Mesenteric fat pad (tissue), 1 donor: ENCODE data around the gene SLC36A1. TPM values are rescaled to one million over a fixed set of nuclear protein-coding genes. Genes with fewer than 3 reads are reported as not detected.
"Not testable (repeated sequence)": the region's sequence is repeated elsewhere in the genome, so short reads cannot be mapped to it uniquely, and the experiment has no call there.

Source experiments
- DNase-seq: peaks from one replicate; pipeline ENCODE4 v3.0.0-alpha.2; 2020; ENCODE audit warnings: low spot score
- total RNA-seq: library from RNA; stranded (reverse); fragmentation: NEBNext Ultra II Directional; extraction: Animal tissue kit (Norgen Biotek cat#: 25700); gene quantifications from one replicate; pipeline ENCODE4 v1.2.1, GENCODE V29; 2021
- donor health status: DM: yes; HTN: yes; CAD: no.

Gene SLC36A1
- total RNA-seq, 1 donor from 2014 or later: 23.3 TPM

- DNase-seq: no peak
Observed at GRCh38 chr5:151483176-151483575, 35.8 kb downstream of the SLC36A1 start.

- DNase-seq: no peak
Observed at GRCh38 chr5:151483647-151484046, 36.2 kb downstream of the SLC36A1 start.

- no peak for DNase-seq
Observed at GRCh38 chr5:151487544-151487943, 40.1 kb downstream of the SLC36A1 start.

GRCh38 chr5:151490627-151491026 is 43.2 kb downstream of the SLC36A1 start:
- no peak for DNase-seq

GRCh38 chr5:151491062-151491461 is 43.7 kb downstream of the SLC36A1 start:
- DNase-seq: no peak

- DNase-seq: no peak
Observed at GRCh38 chr5:151492729-151493128, 45.3 kb downstream of the SLC36A1 start.

GRCh38 chr5:151493665-151494064 is 46.3 kb downstream of the SLC36A1 start:
- no peak for DNase-seq

GRCh38 chr5:151495320-151495719 is 47.9 kb downstream of the SLC36A1 start:
- no peak for DNase-seq

- DNase-seq: no peak
Observed at GRCh38 chr5:151496041-151496484, 48.7 kb downstream of the SLC36A1 start.

- DNase-seq: no peak
Observed at GRCh38 chr5:151497391-151498002, 50.1 kb downstream of the SLC36A1 start.

GRCh38 chr5:151498395-151499155 is 51.2 kb downstream of the SLC36A1 start:
- DNase-seq: no peak

GRCh38 chr5:151499501-151500035 is 52.2 kb downstream of the SLC36A1 start:
- DNase-seq: no peak

- no peak for DNase-seq
Observed at GRCh38 chr5:151504006-151504405, 56.6 kb downstream of the SLC36A1 start.

- not testable (repeated sequence) for DNase-seq
Observed at GRCh38 chr5:151508308-151508707, 60.9 kb downstream of the SLC36A1 start.

- DNase-seq: no peak
Observed at GRCh38 chr5:151509231-151509630, 61.8 kb downstream of the SLC36A1 start.

GRCh38 chr5:151509836-151510235 is 62.4 kb downstream of the SLC36A1 start:
- no peak for DNase-seq

- no peak for DNase-seq
Observed at GRCh38 chr5:151517122-151517920, 69.9 kb downstream of the SLC36A1 start.

- no peak for DNase-seq
Observed at GRCh38 chr5:151520294-151520693, 72.9 kb downstream of the SLC36A1 start.

- DNase-seq: no peak
Observed at GRCh38 chr5:151522226-151522625, 74.8 kb downstream of the SLC36A1 start.

GRCh38 chr5:151523335-151523734 is 75.9 kb downstream of the SLC36A1 start:
- DNase-seq: no peak

GRCh38 chr5:151528153-151528552 is 80.8 kb downstream of the SLC36A1 start:
- DNase-seq: no peak

- no peak for DNase-seq
Observed at GRCh38 chr5:151528996-151529395, 81.6 kb downstream of the SLC36A1 start.
